K562 (cell line): ENCODE measurements around the gene GIPC3. TPM values are rescaled to one million over a fixed set of nuclear protein-coding genes. Genes with fewer than 3 reads are reported as not detected.

Experiments
- ATAC-seq: fragments of 200-7000 bp; cut with Tn5 transposase; 3 replicates; pipeline ENCODE4 v1.9.1; 2020; ENCODE audit warnings: moderate library complexity
- BruUV-seq: library from RNA; stranded (reverse); fragments of 400-500 nt; replicated peaks from 2 replicates; lab custom pipeline; 2021; lab: Mats Ljungman, UMichigan
- CTCF ChIA-PET: fragments of 300-600 bp; formaldehyde crosslinking; extraction: SDS; loops from one replicate; lab custom pipeline; 2021; ENCODE audit warnings: low intra/inter-chr PET ratio; lab: Yijun Ruan, JAX
- POLR2A ChIA-PET: fragments of 300-600, 350-650 bp; sonication (Branson Sonifier 250); formaldehyde crosslinking; extraction: SDS; loops from one replicate; lab custom pipeline; 2021; ENCODE audit warnings: antibody characterized with exemption, inconsistent platforms; lab: Yijun Ruan, JAX
- DNase-seq, 4 experiments: peaks; one replicate each; pipeline versions ENCODE4 v3.0.0 to v3.0.0-alpha.2; 2011 to 2018; ENCODE audit warnings: low spot score in 3 of 4, mixed read lengths in 3 of 4; ENCODE audit errors: extremely low read depth in 1 of 4
- FAIRE-seq: peaks from 2 replicates; lab custom pipeline; 2011; peaks lifted over from hg19 to GRCh38; lab: Jason Lieb, UNC
- H2AFZ ChIP-seq: 2 replicates; pipeline ENCODE4 v1.6.0; 2011; ENCODE audit warnings: low read depth, low read length, control low read depth, inconsistent platforms
- H3K27ac ChIP-seq: fragments of 200-600 bp; 3 replicates; pipeline ENCODE4 v1.8.0; 2011; ENCODE audit warnings: low read depth, mild to moderate bottlenecking, control low read depth, inconsistent platforms, low read length, moderate library complexity, mixed read lengths; ENCODE audit errors: extremely low read depth
- H3K27me3 ChIP-seq, 2 experiments: fragments of 300-600 bp in 1 of 2; 2 replicates in 1 of 2; 3 replicates in 1 of 2; pipeline versions ENCODE4 v1.6.0 to v1.8.0; 2011; ENCODE audit warnings: inconsistent platforms in 2 of 2, low read length in 2 of 2, mild to moderate bottlenecking in 1 of 2, mixed read lengths in 1 of 2, moderate library complexity in 1 of 2; ENCODE audit not compliant: control insufficient read depth in 2 of 2, insufficient read depth in 2 of 2
- H3K36me3 ChIP-seq: fragments of 300-600 bp; 3 replicates; pipeline ENCODE4 v1.8.0; 2011; ENCODE audit warnings: mild to moderate bottlenecking, low read length, inconsistent platforms; ENCODE audit not compliant: control insufficient read depth, insufficient read depth
- H3K4me1 ChIP-seq, 2 experiments: fragments of 200-600 bp in 1 of 2; replicated peaks in 1 of 2; 2 replicates in 1 of 2; 3 replicates in 1 of 2; pipeline versions ENCODE4 v1.5.1 to v1.8.0; 2011; ENCODE audit warnings: inconsistent platforms in 2 of 2, low read length in 2 of 2, mild to moderate bottlenecking in 1 of 2, mixed read lengths in 1 of 2, moderate library complexity in 1 of 2; ENCODE audit not compliant: control insufficient read depth in 2 of 2, insufficient read depth in 2 of 2
- H3K4me2 ChIP-seq: 2 replicates; pipeline ENCODE4 v1.6.1; 2011; ENCODE audit warnings: low read length, control low read depth, inconsistent platforms, mixed read lengths; ENCODE audit not compliant: insufficient read depth
- H3K4me3 ChIP-seq: fragments of 200-600 bp; sonication (generic), shearing (Covaris generic); 2 replicates; pipeline ENCODE4 v1.5.1; 2016; ENCODE audit warnings: control low read depth, inconsistent platforms
- H3K79me2 ChIP-seq: fragments of 200-600 bp; 3 replicates; pipeline ENCODE4 v1.8.0; 2011; ENCODE audit warnings: low read length, inconsistent platforms; ENCODE audit not compliant: control insufficient read depth, insufficient read depth
- H3K9ac ChIP-seq, 2 experiments: 2 replicates each; pipeline versions ENCODE4 v1.6.0 to v1.6.1; 2011; ENCODE audit warnings: low read depth in 2 of 2, low read length in 2 of 2, control low read depth in 1 of 2, inconsistent platforms in 1 of 2, mild to moderate bottlenecking in 1 of 2, mixed read lengths in 1 of 2; ENCODE audit not compliant: insufficient read depth in 1 of 2
- H3K9me1 ChIP-seq: one replicate; pipeline ENCODE4 v1.6.0; 2011; ENCODE audit warnings: inconsistent platforms, mild to moderate bottlenecking, low read length, moderate library complexity; ENCODE audit not compliant: control insufficient read depth, insufficient read depth
- H3K9me3 ChIP-seq: replicated peaks from 2 replicates; pipeline ENCODE4 v1.5.1; 2011; ENCODE audit warnings: low read depth, low read length, inconsistent platforms; ENCODE audit not compliant: control insufficient read depth, insufficient read depth
- H4K20me1 ChIP-seq: replicated peaks from 2 replicates; pipeline ENCODE4 v1.6.1; 2011; ENCODE audit warnings: low read length, inconsistent platforms, mixed read lengths; ENCODE audit not compliant: control insufficient read depth, insufficient read depth
- ARID1B ChIP-seq: fragments of 450-650 bp; IDR thresholded peaks from 2 replicates; pipeline ENCODE4 v1.6.1; 2016; ENCODE audit warnings: antibody characterized with exemption, mild to moderate bottlenecking, inconsistent platforms
- BCOR ChIP-seq: fragments of 450-650 bp; IDR thresholded peaks from 2 replicates; pipeline ENCODE4 v1.6.1; 2016
- CBFA2T3 ChIP-seq: fragments of 450-650 bp; IDR thresholded peaks from 2 replicates; pipeline ENCODE4 v1.6.1; 2017
- CC2D1A ChIP-seq: fragments of 450-650 bp; IDR thresholded peaks from 2 replicates; pipeline ENCODE4 v1.6.1; 2017; ENCODE audit warnings: mild to moderate bottlenecking
- CXXC5 ChIP-seq: fragments of 250-450 bp; sonication (Bioruptor Pico); IDR thresholded peaks from 2 replicates; pipeline ENCODE4 v1.8.0; 2022; ENCODE audit warnings: inconsistent platforms, mild to moderate bottlenecking, moderate library complexity
- HNRNPH1 ChIP-seq: fragments of 200-400 bp; formaldehyde crosslinking; optimal IDR thresholded peaks from 2 replicates; pipeline ENCODE3; 2017; ENCODE audit warnings: low read depth, mild to moderate bottlenecking, low read length, moderate library complexity
- KDM1A ChIP-seq, 2 experiments: fragments of 450-650 bp; IDR thresholded peaks; 2 replicates each; pipeline ENCODE4 v1.6.1; 2016; ENCODE audit warnings: mild to moderate bottlenecking in 2 of 2
- KLF1 ChIP-seq: fragments of 450-650 bp; IDR thresholded peaks from 2 replicates; pipeline ENCODE4 v1.6.1; 2016; ENCODE audit warnings: missing genetic modification characterization, missing compliant biosample characterization
- PREB ChIP-seq: sonication (generic); formaldehyde crosslinking; IDR thresholded peaks from 2 replicates; pipeline ENCODE4 v1.8.1; 2023; ENCODE audit warnings: mild to moderate bottlenecking, missing genetic modification reagents
- STAG1 ChIP-seq: sonication (generic); formaldehyde crosslinking; IDR thresholded peaks from 2 replicates; pipeline ENCODE4 v1.5.0; 2020; ENCODE audit warnings: missing genetic modification reagents, borderline replicate concordance
- ZC3H4 ChIP-seq: sonication (generic); formaldehyde crosslinking; IDR thresholded peaks from 2 replicates; pipeline ENCODE4 v1.9.0; 2021; ENCODE audit warnings: missing genetic modification reagents, borderline replicate concordance
- ZFP30 ChIP-seq: fragments of 250-450 bp; sonication (Bioruptor Pico); IDR thresholded peaks from 2 replicates; pipeline ENCODE4 v1.8.0; 2022; ENCODE audit warnings: moderate library complexity, mild to moderate bottlenecking, inconsistent platforms, borderline replicate concordance
- ZNF121 ChIP-seq: sonication (generic); formaldehyde crosslinking; conservative IDR thresholded peaks from 2 replicates; pipeline ENCODE4 v1.8.0; 2022; ENCODE audit warnings: missing genetic modification reagents
- ZNF77 ChIP-seq: fragments of 250-450 bp; sonication (Bioruptor Pico); IDR thresholded peaks from 2 replicates; pipeline ENCODE4 v1.5.0; 2020
- WGBS: fragments of 100-300 bp; shearing (Covaris generic); methylation state at CpG from one replicate; pipeline ENCODE4 v1.1.6; 2016; ENCODE audit warnings: low coverage, mixed read lengths; ENCODE audit not compliant: insufficient coverage; ENCODE audit errors: missing lambda C conversion rate; 5-methylcytosine and 5-hydroxymethylcytosine counted together
- in situ Hi-C: fragments of 300-500 bp; cut with MboI; formaldehyde crosslinking; loops from 4 replicates; pipeline ENCODE4 v1.15.0; 2018; ENCODE audit warnings: inconsistent platforms, mixed read lengths
- intact Hi-C: fragments of 100-400 bp; cut with micrococcal nuclease; formaldehyde crosslinking; loops from 2 replicates; pipeline ENCODE4 v1.14.2; 2022
- polyA plus RNA-seq, 8 experiments: library from polyadenylated mRNA; depleted of rRNA in 4 of 8; stranded (reverse) in 5 of 8; unstranded in 3 of 8; fragments of >200 nt; fragmentation: Nextera tagmentation in 2 of 8; fragmentation: Illumina TruSeq in 1 of 8; extraction: Ambion mirVana in 2 of 8; extraction: Trizol in 1 of 8; gene quantifications; 2 replicates each; pipeline versions ENCODE4 v1.2.1 to v1.2.3, GENCODE V29; 2011 to 2014; ENCODE audit warnings: inconsistent platforms in 1 of 8, missing spikeins in 1 of 8
- total RNA-seq, 7 experiments: library from RNA; depleted of rRNA in 6 of 7; stranded (reverse); fragments of >200 nt in 6 of 7; fragmentation: Illumina TruSeq in 2 of 7; extraction: Trizol in 2 of 7; gene quantifications; 2 replicates each; pipeline versions ENCODE4 v1.2.1 to v1.2.3, GENCODE V29; 2011 to 2021; ENCODE audit warnings: low replicate concordance in 1 of 7
- TF ChIP-seq, protein P1 (sequence below): fragments of 450-650 bp; formaldehyde crosslinking; conservative IDR thresholded peaks from 2 replicates; pipeline ENCODE4 v1.4.0; 2022; ENCODE audit warnings: mild to moderate bottlenecking, missing genetic modification characterization
- TF ChIP-seq, protein P2 (sequence below), 2 experiments: fragments of 450-650 bp in 1 of 2; sonication (generic) in 1 of 2; formaldehyde crosslinking in 1 of 2; IDR thresholded peaks in 1 of 2; conservative IDR thresholded peaks in 1 of 2; 2 replicates each; pipeline versions ENCODE4 v1.6.1 to v1.8.1; 2016 to 2023; ENCODE audit warnings: mild to moderate bottlenecking in 2 of 2, moderate library complexity in 2 of 2, inconsistent platforms in 1 of 2, missing genetic modification reagents in 1 of 2
- TF ChIP-seq, protein P3 (sequence below): IDR thresholded peaks from 2 replicates; pipeline ENCODE4 v1.6.1; 2011; ENCODE audit warnings: borderline replicate concordance, low read depth, mild to moderate bottlenecking, moderate library complexity, low read length; ENCODE audit not compliant: insufficient read depth, poor library complexity, severe bottlenecking

The GIPC3 gene
- total and polyA plus RNA-seq, 9 of the 15 experiments (the other 6 are each of a cell fraction or from before 2014, with no cell fraction given): 0.03 to 3.6 (median 1.5) TPM; not detected in 1

DNA sequence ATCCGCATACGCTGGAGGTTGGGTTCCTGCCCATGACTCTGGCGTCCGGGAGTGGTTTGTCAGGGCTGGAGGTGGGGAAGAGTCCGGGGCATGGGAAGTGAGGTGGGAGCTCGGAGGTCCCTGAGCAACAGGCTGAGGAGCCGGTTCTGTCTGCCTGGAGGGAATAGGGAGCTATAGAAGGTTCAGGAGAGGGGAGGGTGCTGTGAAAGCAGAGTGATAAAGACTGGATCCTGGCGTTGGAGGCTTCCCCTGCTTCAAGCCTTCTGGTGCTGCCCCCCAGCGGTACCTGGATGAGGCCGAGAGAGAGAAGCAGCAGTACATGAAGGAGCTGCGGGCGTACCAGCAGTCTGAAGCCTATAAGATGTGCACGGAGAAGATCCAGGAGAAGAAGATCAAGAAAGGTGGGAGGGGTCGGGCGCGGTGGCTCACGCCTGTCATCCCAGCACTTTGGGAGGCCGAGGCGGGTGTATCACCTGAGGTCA, 10.0 kb upstream of the GIPC3 start:
- intact Hi-C loops: no loop called here
- H3K36me3 ChIP-seq: peaks cover 44% of the 10 kb centered on the region
- no peak overlapping the region for H2AFZ ChIP-seq
- H3K4me3 ChIP-seq: no peak overlapping the region
- peaks cover 5% of the 10 kb centered on the region for H3K9me1 ChIP-seq
- H3K4me1 ChIP-seq: peaks cover 32 to 80% of the 10 kb centered on the region in 2 experiments
- 69% methylated on average over 9 of the region's 19 CpGs for WGBS
- no peaks in the 10 kb centered on the region for H3K27me3 ChIP-seq
- H3K4me2 ChIP-seq: no peak overlapping the region
- H3K27ac ChIP-seq: no peak overlapping the region
- H3K9ac ChIP-seq: peak overlapping the region in 1 of 2 experiments; percentile 33; a peak in 1 of 4 replicates
- in situ Hi-C loops: no loop called here
- BruUV-seq: no TSS peak
- DNase-seq (peak in 1 of 4 experiments; percentile 72), FAIRE-seq (peak; percentile 57), ATAC-seq (no peak)
- no peaks in the 10 kb centered on the region for H3K9me3 ChIP-seq
- ChIA-PET CTCF (no interaction called here), POLR2A (interaction anchor here (0.5 to 2.1 kb wide), 6 partner anchors 8 to 260 kb away, joined by 3 to 11 read pairs (median 3); no protein-coding TSS in a partner anchor)
- H4K20me1 ChIP-seq: peaks cover 3% of the 10 kb centered on the region; the same call in 1 of the 2 replicates
- H3K79me2 ChIP-seq: peaks cover 20% of the 10 kb centered on the region
- TF ChIP-seq ZC3H4 (CRISPR knock-in tag) (no peak), PREB (CRISPR knock-in tag) (no peak), CC2D1A (no peak), ARID1B (0 out of 2 replicates have a peak, but pooled peaks have one; percentile 9), STAG1 (CRISPR knock-in tag) (peak; percentile 16; the same call in 1 of the 2 replicates), CXXC5 (CRISPR knock-in tag) (no peak), BCOR (peak; percentile 93), CBFA2T3 (no peak), KDM1A (IDR thresholded peaks at IDR 0.05) (peak; percentile 67 to 87), KLF1 (tag) (no peak), ZFP30 (CRISPR knock-in tag) (no peak), HNRNPH1 (no peak), ZNF121 (CRISPR knock-in tag) (no peak), ZNF77 (CRISPR knock-in tag) (no peak)
- TF ChIP-seq, protein P1, sequence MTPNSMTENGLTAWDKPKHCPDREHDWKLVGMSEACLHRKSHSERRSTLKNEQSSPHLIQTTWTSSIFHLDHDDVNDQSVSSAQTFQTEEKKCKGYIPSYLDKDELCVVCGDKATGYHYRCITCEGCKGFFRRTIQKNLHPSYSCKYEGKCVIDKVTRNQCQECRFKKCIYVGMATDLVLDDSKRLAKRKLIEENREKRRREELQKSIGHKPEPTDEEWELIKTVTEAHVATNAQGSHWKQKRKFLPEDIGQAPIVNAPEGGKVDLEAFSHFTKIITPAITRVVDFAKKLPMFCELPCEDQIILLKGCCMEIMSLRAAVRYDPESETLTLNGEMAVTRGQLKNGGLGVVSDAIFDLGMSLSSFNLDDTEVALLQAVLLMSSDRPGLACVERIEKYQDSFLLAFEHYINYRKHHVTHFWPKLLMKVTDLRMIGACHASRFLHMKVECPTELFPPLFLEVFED (CRISPR knock-in tag): no peak
- TF ChIP-seq, protein P2, sequence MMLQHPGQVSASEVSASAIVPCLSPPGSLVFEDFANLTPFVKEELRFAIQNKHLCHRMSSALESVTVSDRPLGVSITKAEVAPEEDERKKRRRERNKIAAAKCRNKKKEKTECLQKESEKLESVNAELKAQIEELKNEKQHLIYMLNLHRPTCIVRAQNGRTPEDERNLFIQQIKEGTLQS (IDR thresholded peaks at IDR 0.05): no peak
- TF ChIP-seq, protein P2 (CRISPR knock-in tag; conservative IDR thresholded peaks at IDR 0.05): no peak
- TF ChIP-seq, protein P3, sequence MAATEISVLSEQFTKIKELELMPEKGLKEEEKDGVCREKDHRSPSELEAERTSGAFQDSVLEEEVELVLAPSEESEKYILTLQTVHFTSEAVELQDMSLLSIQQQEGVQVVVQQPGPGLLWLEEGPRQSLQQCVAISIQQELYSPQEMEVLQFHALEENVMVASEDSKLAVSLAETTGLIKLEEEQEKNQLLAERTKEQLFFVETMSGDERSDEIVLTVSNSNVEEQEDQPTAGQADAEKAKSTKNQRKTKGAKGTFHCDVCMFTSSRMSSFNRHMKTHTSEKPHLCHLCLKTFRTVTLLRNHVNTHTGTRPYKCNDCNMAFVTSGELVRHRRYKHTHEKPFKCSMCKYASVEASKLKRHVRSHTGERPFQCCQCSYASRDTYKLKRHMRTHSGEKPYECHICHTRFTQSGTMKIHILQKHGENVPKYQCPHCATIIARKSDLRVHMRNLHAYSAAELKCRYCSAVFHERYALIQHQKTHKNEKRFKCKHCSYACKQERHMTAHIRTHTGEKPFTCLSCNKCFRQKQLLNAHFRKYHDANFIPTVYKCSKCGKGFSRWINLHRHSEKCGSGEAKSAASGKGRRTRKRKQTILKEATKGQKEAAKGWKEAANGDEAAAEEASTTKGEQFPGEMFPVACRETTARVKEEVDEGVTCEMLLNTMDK: peak; percentile 34
